Measurements from ENCODE around the gene TRPV5.

- no peak for TF ChIP-seq POLR2AphosphoS5 (IDR thresholded peaks at IDR 0.05; ENCODE audit: borderline replicate concordance, low read depth, low read length)
- TF ChIP-seq EZH2 (IDR thresholded peaks at IDR 0.05) = no peak
- TF ChIP-seq FOXP2 (optimal IDR thresholded peaks at IDR 0.05; ENCODE audit: control extremely low read depth, extremely low read length, insufficient read depth) = no peak
Measured at GRCh38 chr7:142914121-142914520, 19.4 kb downstream of the TRPV5 start.

Measured in SK-N-MC (cell line).